ENCODE measurements around the gene MMP28.

Gene MMP28

GRCh38 chr17:35745246-35745645, 50.2 kb downstream of the MMP28 start:
- DNase-seq (ENCODE audit: low read depth in 1 of 2, low spot score in 1 of 2) = no peak

GRCh38 chr17:35744830-35745229, 50.6 kb downstream of the MMP28 start:
- no peak for DNase-seq (ENCODE audit: low read depth in 1 of 2, low spot score in 1 of 2)

GRCh38 chr17:35743626-35744328, 51.7 kb downstream of the MMP28 start:
- no peak for DNase-seq (ENCODE audit: low read depth in 1 of 2, low spot score in 1 of 2)

- DNase-seq (ENCODE audit: low read depth in 1 of 2, low spot score in 1 of 2) = no peak
Measured at GRCh38 chr17:35742896-35743477, 52.5 kb downstream of the MMP28 start.

GRCh38 chr17:35742496-35742895, 52.9 kb downstream of the MMP28 start:
- DNase-seq (ENCODE audit: low read depth in 1 of 2, low spot score in 1 of 2) = no peak

GRCh38 chr17:35740997-35741931, 54.2 kb downstream of the MMP28 start:
- no peak for DNase-seq (ENCODE audit: low read depth in 1 of 2, low spot score in 1 of 2)

- no peak for DNase-seq (ENCODE audit: low read depth in 1 of 2, low spot score in 1 of 2)
Measured at GRCh38 chr17:35740216-35740615, 55.2 kb downstream of the MMP28 start.

- no peak for DNase-seq (ENCODE audit: low read depth in 1 of 2, low spot score in 1 of 2)
Measured at GRCh38 chr17:35738519-35739133, 56.8 kb downstream of the MMP28 start.

GRCh38 chr17:35736236-35736635, 59.2 kb downstream of the MMP28 start:
- no peak for DNase-seq (ENCODE audit: low read depth in 1 of 2, low spot score in 1 of 2)

- no peak for DNase-seq (ENCODE audit: low read depth in 1 of 2, low spot score in 1 of 2)
Measured at GRCh38 chr17:35735036-35735805, 60.2 kb downstream of the MMP28 start.

GRCh38 chr17:35734396-35734795, 61.0 kb downstream of the MMP28 start:
- no peak for DNase-seq (ENCODE audit: low read depth in 1 of 2, low spot score in 1 of 2)

GRCh38 chr17:35733366-35733765, 62.1 kb downstream of the MMP28 start:
- DNase-seq (ENCODE audit: low read depth in 1 of 2, low spot score in 1 of 2) = no peak

- DNase-seq (ENCODE audit: low read depth in 1 of 2, low spot score in 1 of 2) = no peak
Measured at GRCh38 chr17:35732806-35733136, 62.7 kb downstream of the MMP28 start.

- no peak for DNase-seq (ENCODE audit: low read depth in 1 of 2, low spot score in 1 of 2)
Measured at GRCh38 chr17:35731917-35732805, 63.3 kb downstream of the MMP28 start.

GRCh38 chr17:35731239-35731916, 64.1 kb downstream of the MMP28 start, which contains the start of gene RASL10B:
Gene RASL10B, plus strand, starts transcription at chr17:35731639. Its CDS starts 3,546 bp downstream, at chr17:35735185.
- DNase-seq (ENCODE audit: low read depth in 1 of 2, low spot score in 1 of 2) = peak in 1 of 2 donors; percentile 23

- no peak for DNase-seq (ENCODE audit: low read depth in 1 of 2, low spot score in 1 of 2)
Measured at GRCh38 chr17:35730400-35731005, 64.9 kb downstream of the MMP28 start.

GRCh38 chr17:35729405-35729833, 66.0 kb downstream of the MMP28 start:
- no peak for DNase-seq (ENCODE audit: low read depth in 1 of 2, low spot score in 1 of 2)

- DNase-seq (ENCODE audit: low read depth in 1 of 2, low spot score in 1 of 2) = no peak
Measured at GRCh38 chr17:35728551-35728950, 66.9 kb downstream of the MMP28 start.

- no peak for DNase-seq (ENCODE audit: low read depth in 1 of 2, low spot score in 1 of 2)
Measured at GRCh38 chr17:35727635-35728034, 67.8 kb downstream of the MMP28 start.

Measured in activated T-helper 1 cell treated with anti-CD3 and anti-CD28 coated beads, Interleukin-2, amount 50 U/mL, for 16 hours (primary cell).